ENCODE results near the gene BOD1L1. TPM values are rescaled to one million over a fixed set of nuclear protein-coding genes. Genes with fewer than 3 reads are reported as not detected.

Gene BOD1L1
- total RNA-seq, 4 donors from 2014 or later, result 30.3 to 39.8 (median 34.8) TPM

DNA sequence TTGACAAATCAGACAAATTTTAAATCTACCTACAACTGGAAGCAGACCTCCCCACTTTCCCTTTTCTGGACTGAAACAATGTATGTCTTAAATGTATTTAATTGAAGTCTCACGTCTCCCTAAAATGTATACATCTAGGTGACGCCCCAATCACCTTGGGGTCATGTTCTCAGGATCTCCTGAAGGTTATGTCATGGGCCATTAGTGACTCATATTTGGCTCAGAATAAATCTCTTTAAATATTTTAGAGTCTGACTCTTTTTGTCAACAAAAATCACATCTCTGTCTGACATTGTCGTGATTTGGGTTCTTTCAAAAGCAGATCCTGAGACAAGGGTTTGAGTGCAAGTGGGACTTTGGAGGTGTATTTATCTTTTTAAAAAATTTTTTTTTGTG, 26.2 kb upstream of the BOD1L1 start:
- peak overlapping the region; percentile 53 to 61 (median 57) for H3K4me3 ChIP-seq
- peaks cover 4 to 18% (median 14%) of the 10 kb centered on the region in 4 donors for H3K4me1 ChIP-seq
- no peaks in the 10 kb centered on the region for H3K9me3 ChIP-seq
- H3K36me3 ChIP-seq, result no peaks in the 10 kb centered on the region
- WGBS, result 60% methylated on average over 3 of the region's 3 CpGs
- H3K27me3 ChIP-seq, result no peaks in the 10 kb centered on the region
- intact Hi-C loops (cut with DNase I), result loop anchor here (10.0 kb wide), 1 partner anchor 1511 kb away; no protein-coding TSS in a partner anchor
- no peak for DNase-seq (ENCODE audit: extremely low spot score)
- H3K27ac ChIP-seq (replicated peaks in 1 of 4), result no peak overlapping the region
- TF ChIP-seq, protein P1, sequence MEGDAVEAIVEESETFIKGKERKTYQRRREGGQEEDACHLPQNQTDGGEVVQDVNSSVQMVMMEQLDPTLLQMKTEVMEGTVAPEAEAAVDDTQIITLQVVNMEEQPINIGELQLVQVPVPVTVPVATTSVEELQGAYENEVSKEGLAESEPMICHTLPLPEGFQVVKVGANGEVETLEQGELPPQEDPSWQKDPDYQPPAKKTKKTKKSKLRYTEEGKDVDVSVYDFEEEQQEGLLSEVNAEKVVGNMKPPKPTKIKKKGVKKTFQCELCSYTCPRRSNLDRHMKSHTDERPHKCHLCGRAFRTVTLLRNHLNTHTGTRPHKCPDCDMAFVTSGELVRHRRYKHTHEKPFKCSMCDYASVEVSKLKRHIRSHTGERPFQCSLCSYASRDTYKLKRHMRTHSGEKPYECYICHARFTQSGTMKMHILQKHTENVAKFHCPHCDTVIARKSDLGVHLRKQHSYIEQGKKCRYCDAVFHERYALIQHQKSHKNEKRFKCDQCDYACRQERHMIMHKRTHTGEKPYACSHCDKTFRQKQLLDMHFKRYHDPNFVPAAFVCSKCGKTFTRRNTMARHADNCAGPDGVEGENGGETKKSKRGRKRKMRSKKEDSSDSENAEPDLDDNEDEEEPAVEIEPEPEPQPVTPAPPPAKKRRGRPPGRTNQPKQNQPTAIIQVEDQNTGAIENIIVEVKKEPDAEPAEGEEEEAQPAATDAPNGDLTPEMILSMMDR (IDR thresholded peaks at IDR 0.05), result no peak
- TF ChIP-seq POLR2AphosphoS5 (IDR thresholded peaks at IDR 0.05), result no peak
- TF ChIP-seq EP300 (IDR thresholded peaks at IDR 0.05), result no peak
- TF ChIP-seq POLR2A (IDR thresholded peaks at IDR 0.05; ENCODE audit: low read depth), result no peak

DNA sequence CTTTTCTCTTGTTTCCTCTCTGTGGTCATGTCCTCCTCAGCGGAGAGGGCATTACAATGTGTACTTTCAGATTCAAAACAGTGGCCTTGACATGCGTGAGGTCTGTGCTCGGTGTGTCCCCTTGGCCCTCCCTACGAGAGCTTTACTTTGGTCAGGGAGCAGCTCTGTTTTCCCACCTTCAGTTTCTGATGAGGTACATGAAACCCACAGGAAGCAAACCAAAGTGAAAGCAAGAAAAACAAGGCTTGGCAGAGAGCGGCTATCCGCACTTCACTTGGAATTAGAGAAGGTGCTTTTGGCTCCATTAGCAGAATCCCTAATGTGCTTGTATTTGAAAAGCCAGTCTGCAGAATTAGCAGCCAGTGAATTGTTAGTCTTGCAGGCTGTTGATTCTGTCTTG, 19.5 kb upstream of the BOD1L1 start:
- H3K27me3 ChIP-seq, result no peaks in the 10 kb centered on the region
- intact Hi-C loops (cut with DNase I), result no loop called here
- DNase-seq (ENCODE audit: extremely low spot score), result no peak
- H3K27ac ChIP-seq (replicated peaks in 1 of 4), result no peak overlapping the region
- 33% methylated on average over 6 of the region's 6 CpGs for WGBS
- TF ChIP-seq, protein P1 (IDR thresholded peaks at IDR 0.05), result no peak
- TF ChIP-seq POLR2AphosphoS5 (IDR thresholded peaks at IDR 0.05), result no peak
- no peaks in the 10 kb centered on the region for H3K9me3 ChIP-seq
- no peak overlapping the region for H3K4me3 ChIP-seq
- no peaks in the 10 kb centered on the region for H3K36me3 ChIP-seq
- H3K4me1 ChIP-seq, result peaks cover 7 to 23% (median 13%) of the 10 kb centered on the region in 4 donors

GRCh38 chr4:13645075-13645474, 17.6 kb upstream of the BOD1L1 start:
- H3K4me3 ChIP-seq, result no peak overlapping the region
- no peak for DNase-seq (ENCODE audit: extremely low spot score)
- H3K27ac ChIP-seq (replicated peaks in 1 of 4), result no peak overlapping the region
- TF ChIP-seq EP300 (IDR thresholded peaks at IDR 0.05) (no peak), POLR2A (IDR thresholded peaks at IDR 0.05; ENCODE audit: low read depth) (no peak), POLR2AphosphoS5 (IDR thresholded peaks at IDR 0.05) (no peak)
- TF ChIP-seq, protein P1 (IDR thresholded peaks at IDR 0.05), result no peak
- intact Hi-C loops (cut with DNase I), result no loop called here
- no peaks in the 10 kb centered on the region for H3K36me3 ChIP-seq
- 87% methylated on average over 1 of the region's 1 CpG for WGBS
- H3K4me1 ChIP-seq, result peaks cover 15 to 36% (median 25%) of the 10 kb centered on the region in 4 donors
- no peaks in the 10 kb centered on the region for H3K9me3 ChIP-seq
- no peaks in the 10 kb centered on the region for H3K27me3 ChIP-seq

DNA sequence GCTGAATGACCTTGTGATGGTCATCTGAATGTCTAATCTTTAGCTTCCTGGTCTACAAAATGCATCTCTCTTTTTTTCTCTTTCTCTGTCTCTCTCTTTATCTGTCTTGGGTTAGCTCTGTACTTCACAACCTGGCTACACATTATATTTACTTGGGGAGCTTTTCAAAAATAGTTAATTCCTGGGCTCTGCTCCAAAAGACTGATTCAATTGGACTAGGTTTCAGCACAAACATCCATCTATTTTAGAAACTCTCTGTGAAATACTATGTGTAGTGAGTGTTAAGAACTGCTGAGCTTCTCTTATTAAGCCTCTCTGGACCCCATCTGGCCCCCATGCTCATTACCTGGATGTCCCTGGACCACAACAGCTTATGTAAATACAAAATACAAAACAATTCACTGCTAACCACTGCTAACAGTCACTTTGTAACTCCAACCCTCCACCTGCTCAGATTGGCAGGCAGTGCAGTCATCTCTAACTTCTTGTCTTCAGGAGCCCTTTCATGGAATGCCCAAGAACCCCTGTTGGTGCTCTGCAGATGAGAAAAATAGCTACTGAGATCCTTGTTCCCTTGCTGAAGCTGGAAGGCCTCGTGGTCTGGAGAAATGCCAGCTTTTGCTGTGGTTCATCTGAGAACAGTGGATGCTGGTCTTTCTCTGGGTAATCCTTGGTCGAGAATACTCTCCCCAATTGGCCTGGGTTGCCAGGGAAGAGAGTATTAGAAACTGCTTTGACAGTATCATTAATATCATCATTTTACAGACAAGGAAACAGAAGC, 14.8 kb upstream of the BOD1L1 start:
- Histone ChIP-seq H3K9me3 (no peaks in the 10 kb centered on the region), H3K27ac (replicated peaks in 1 of 4) (peak overlapping the region in 1 of 4 donors; percentile 8), H3K36me3 (no peaks in the 10 kb centered on the region), H3K4me1 (peaks cover 15 to 35% (median 24%) of the 10 kb centered on the region in 4 donors), H3K27me3 (no peaks in the 10 kb centered on the region), H3K4me3 (no peak overlapping the region)
- DNase-seq (ENCODE audit: extremely low spot score), result no peak
- intact Hi-C loops (cut with DNase I), result no loop called here
- TF ChIP-seq POLR2A (IDR thresholded peaks at IDR 0.05; ENCODE audit: low read depth), result no peak
- no peak for TF ChIP-seq EP300 (IDR thresholded peaks at IDR 0.05)
- TF ChIP-seq, protein P1 (IDR thresholded peaks at IDR 0.05), result no peak
- TF ChIP-seq POLR2AphosphoS5 (IDR thresholded peaks at IDR 0.05), result no peak
- WGBS, result 17% methylated on average over 2 of the region's 2 CpGs

All from esophagus muscularis mucosa (tissue), 4 donors.